NCI-H2107 (cell line): ENCODE data around the gene CNFN.

Source experiments
- DNase-seq: peaks from one replicate; lab custom pipeline; 2025; lab: John Stamatoyannopoulos, UW

CNFN gene

DNA sequence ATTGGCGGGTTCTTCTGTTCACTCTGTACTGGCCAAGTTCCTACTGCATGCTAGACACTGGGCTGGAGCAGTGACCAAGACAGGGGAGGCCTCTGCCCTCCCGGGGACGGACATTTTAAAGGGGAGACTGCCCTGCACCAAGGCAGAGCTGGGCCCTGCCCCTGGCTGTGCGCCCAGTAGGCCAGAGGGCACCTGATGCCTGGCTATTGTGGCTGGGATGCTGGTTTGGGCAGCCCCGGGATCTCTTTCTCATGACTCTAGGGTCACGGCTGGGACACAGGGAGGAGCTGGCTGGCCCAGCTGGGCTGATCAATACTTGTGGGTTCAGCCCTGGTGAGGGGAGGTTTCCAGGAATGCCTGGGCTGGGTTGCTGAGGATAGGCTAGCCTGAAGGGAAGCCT lies 19.4 kb upstream of the CNFN start:
- DNase-seq, result no peak

GRCh38 chr19:42407816-42408175 lies 17.7 kb upstream of the CNFN start:
- DNase-seq, result no peak

GRCh38 chr19:42407085-42407815 lies 17.2 kb upstream of the CNFN start:
- no peak for DNase-seq

DNA sequence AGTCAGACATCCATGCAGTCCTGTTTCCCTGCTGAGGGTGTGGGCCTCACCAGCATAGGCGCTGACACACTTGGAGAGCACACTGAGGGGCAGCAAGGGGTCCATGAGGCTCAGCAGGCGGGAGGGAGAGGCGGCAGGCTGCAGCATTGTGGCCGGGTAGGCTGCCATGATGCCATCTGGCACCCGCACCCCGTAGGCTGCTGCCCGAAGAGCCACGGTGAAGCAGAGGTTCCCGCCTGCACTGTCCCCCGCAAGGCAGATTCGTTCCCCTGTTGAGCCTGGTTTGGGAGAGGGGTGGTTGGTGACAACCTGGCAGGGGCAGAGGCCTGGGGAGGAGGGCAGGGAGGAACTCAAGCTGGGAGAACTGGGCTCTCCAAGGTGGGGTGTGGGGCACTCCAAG lies 16.0 kb upstream of the CNFN start:
- no peak for DNase-seq

DNA sequence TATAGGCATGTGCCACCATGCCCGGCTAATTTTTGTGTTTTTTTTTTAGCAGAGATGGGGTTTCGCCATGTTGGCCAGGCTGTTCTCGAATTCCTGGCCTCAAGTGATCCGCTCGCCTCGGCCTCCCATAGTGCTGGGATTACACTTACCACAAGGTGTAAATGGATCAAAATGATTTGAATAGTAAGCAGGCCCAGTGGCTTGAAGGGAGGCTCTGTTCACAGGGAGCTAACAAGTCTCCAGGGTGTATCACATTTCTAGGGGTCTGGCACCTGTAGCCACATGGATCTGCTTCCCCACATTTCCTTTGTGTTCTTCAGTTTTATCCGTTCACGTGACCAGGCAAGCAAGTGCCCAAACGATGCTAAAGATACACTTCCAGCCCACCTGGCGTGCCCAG lies 13.5 kb upstream of the CNFN start:
- peak; percentile 48 for DNase-seq

DNA sequence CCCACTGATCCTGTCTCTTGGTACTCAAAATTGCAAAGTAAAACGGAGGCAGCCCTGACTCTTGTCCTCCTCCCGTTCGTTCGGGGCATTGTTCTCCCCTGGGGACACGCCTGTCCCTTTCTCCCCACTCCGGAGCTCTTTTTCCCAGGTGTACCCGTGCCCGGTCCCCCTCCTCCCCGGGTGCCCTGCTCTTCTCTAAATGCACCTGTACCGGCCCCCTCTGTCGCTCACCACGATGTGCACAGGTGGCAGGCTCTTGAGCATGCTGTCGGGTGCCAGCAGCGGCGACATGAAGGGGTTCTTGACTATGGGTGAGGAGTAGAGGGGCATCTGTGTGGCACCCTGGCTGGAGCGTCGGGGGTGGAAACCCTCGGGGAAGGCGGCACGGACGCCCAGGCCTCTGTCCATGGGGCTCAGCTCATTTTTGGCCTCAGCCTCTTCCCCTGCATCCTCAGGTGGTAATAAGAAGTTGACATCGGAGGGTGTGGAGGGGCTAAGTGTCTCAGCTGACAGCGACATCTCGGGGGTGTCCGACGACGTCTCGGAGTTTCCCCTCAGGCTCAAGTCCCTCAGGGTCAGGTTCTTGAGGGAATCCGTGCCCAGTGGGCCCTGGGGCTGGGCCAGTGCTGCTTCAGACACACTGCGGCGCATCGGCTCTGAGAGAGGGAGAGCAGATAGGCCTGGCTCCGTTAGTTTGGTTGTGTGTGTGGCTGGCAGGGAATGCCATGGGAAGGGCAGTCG lies 12.4 kb upstream of the CNFN start:
- DNase-seq, result no peak

DNA sequence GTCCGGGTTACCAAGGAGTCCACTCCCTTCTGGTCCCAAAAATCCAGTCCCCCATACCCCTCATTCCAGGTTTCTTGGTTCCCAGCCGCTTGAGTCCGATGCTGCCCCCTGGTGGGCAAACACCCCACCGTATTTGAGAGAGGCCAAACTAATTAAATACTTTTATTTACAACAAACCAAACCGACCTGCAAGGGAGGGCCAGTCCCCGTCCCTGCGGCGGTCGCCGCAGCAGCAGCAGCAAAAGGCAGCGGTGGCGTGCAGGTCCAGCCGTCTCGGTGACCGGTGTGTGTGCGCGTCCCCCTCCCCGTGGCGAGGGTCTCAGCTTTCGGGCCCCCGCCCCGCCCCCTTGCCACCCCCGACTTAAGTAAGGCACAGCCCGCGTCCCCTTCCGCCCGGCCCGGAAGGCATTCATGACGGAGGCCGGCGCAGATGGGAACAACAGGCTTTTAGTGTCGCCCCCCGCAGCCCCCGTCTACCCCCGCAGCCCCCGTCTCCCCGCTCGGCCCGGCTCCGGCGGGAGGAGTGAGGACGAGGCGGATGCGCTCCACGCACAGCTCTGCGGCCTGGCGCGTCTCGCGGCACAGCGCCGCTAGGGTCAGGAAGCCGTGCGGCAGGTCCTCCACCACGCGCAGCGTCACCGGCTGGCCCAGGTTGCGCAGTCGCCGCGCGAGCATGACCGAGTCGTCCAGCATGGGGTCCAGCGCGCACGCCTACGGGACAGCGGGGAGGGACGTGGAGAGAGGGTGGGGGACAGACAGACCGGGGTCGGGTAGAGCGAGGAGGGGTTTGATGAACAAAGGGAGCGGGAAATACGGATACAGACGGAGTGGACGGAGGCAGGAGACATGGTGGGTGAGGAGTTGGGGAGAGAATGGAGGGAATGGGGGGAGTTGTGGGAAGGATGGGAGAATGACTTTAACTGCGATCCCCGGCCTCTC lies 11.5 kb upstream of the CNFN start:
- peak; percentile 26 for DNase-seq

GRCh38 chr19:42400404-42400803 lies 10.3 kb upstream of the CNFN start:
- no peak for DNase-seq

GRCh38 chr19:42397263-42398166 lies 7.4 kb upstream of the CNFN start:
- DNase-seq, result no peak

DNA sequence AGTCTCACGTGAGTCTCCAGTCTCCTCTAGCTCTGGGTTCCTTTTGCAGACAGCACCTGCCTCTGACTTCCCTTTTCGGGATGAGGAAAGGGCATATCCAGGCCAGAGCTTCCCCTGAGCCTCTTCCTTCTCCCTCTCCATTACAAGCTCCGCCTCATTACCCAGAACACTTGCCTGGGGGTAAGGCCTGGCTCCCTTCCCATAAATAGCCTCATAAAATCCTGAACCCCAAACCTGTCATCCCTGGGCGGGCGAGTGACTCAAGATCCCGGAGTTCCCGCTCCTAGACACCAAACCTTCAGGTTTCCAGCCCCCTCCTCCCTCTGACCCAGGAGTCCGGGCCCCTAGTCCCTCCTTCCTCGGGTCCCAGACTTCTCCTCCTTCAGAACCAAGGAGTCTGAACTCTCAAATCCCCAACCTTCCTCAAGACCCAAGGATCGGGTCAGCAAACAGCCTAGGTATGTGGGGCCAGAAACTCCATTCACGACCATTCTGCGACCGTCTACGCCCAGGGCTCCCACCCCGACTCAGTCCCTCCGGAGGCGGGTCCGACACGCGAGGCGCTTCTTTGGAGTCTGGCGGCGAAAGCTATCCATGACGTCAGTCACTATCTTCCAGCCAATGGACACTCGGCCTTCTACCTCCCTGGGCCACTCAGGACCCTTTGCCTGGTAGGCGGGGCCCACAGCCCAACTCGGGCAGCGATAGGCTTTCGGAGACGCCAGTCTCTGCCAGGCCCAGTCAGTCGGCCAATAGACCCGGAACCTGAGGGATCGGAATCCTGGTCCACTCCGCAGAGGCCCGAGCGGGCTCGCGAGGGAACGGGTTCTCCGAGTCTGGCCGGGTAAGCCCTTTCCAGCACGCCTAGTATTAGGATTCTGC lies 6.5 kb upstream of the CNFN start:
- peak; percentile 97 for DNase-seq

DNA sequence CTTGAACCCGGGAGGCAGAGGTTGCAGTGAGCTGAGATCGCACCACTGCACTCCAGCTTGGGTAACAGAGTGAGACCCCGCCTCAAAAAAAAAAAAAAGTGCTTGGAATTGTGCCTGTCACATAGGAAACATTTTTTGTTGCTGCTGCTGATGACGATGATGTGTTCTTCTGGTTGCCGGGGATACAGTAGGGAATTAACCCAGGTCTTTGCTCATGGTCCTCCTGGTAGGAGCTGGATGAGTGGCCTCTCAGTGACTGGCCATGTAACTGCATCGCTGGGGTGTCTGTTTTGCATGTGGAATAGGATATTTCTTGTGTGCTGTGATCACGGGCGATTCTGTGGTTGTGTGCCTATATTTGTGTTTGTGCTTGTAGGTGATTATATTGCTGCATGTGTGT lies 4.7 kb upstream of the CNFN start:
- DNase-seq, result no peak

GRCh38 chr19:42392165-42392564 lies 2.1 kb upstream of the CNFN start:
- no peak for DNase-seq

DNA sequence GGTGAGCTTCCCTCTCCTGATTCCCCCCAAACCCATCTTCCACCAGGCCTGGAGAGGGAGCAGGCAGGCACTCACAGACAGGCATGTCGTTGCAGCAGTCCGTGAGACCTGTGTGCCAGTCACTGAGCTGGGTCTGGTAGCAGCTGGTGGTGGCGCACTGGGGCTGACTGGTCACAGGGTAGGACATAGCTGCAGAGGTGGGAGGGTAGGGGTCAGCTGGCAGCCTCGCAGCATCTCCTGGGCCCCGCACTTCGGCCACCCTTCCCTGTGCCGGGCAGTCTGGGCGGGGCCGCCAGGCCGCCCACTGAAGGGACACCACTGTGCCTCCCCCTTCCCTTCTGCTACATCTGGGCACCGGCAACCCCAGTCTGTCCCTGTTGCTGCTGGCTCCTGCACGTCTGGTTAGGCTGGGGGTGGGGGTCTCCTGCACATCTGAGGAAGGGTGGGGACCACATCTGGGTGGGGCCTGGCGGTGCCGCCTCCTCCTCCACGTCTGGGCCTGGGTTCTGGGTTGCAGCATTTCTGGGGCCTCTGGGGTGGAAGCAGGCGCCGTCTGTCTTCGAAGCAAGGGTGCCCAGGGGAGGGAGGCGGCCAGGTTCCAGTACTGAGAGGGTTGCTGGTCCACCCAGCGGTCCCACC lies 1.1 kb downstream of the CNFN start:
- no peak for DNase-seq

DNA sequence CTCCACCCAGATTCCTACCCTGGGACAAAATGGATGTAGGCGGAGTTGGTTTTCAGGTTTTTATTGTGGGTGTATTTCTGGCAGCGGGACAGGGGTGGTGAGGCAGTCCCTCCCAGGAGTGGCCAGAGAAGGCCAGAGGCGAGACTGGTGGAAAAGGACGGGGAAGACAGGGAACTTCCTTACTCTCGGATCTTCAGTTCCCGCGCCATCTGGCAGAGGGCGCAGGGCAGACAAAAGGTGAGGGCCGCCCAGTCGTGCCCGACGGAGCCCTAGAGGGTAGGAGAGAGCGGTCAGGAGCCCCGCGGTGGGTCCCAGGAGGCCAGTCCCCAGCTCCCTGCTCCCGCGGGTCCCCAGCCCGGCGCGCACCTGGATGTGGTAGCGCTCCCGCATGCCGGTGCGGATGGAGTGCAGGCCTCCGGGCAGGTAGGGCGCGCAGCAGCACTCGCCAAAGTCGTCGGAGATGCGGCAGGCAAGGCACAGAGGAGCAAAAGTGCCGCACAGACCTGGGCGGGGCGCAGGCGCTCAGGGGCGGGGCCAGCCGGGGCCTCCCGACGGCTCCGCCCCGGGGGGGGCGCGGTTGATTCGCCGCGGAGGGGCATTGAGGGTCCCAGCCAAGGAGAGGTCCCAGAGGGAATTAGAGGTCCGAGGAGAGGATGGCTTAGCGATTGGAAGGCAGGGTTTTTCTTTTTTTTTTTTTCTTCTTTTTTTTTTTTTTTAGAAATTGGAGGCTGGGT lies 3.0 kb downstream of the CNFN start:
- DNase-seq, result peak; percentile 20

DNA sequence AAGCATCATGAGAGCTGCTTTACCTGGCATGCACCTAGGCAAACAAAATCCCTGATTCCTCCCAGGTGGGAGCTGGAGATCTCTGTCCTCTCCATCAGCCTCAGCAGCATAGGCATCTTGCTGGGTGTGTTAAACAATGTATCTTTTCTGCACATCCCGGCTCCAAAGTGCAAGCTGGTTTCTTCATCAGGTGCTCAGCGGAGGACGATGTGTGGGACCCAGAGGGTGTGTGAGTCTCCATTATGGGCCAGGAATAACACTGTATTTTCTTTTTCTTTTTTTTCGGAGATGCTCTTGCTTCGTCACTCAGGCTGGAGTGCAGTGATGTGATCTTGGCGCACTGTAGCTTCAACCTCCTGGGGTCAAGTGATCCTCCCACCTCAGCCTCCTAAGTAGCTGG lies 9.9 kb downstream of the CNFN start:
- no peak for DNase-seq

GRCh38 chr19:42378225-42379215 lies 11.6 kb downstream of the CNFN start:
- DNase-seq, result no peak

DNA sequence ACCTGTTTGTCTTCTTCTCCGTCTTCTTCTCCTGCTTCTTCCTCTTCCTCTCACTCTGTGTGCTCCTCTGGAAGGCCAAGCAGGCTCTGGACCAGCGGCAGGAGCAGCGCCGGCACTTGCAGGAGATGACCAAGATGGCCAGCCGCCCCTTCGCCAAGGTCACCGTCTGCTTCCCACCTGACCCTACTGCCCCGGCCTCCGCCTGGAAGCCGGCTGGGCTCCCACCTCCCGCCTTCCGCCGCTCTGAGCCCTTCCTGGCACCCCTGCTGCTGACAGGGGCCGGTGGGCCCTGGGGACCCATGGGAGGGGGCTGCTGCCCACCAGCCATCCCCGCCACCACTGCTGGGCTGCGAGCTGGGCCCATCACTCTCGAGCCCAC lies 13.9 kb downstream of the CNFN start:
- DNase-seq, result no peak
